ENCODE data around the gene APBA1.

The APBA1 gene

DNA sequence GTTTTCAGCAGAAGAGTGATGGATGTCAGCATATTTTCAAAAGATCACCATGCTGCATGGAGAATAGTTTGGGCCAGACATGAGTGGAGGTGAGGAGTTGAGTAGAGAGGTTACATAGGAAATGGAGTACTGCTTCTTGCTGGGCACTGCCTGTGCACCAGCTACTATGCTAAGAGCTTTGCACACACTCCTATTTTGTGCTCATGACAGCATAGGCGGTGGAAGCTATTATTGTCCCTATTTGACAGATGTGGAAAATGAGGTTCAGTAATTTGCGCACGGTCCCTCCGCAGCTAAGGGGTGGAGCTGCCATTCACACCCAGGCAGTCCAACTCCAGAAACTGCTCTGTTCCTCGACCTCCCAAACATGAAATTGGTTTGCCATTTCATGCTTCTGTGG is 279.3 kb downstream of the APBA1 start:
- no peak for DNase-seq

DNA sequence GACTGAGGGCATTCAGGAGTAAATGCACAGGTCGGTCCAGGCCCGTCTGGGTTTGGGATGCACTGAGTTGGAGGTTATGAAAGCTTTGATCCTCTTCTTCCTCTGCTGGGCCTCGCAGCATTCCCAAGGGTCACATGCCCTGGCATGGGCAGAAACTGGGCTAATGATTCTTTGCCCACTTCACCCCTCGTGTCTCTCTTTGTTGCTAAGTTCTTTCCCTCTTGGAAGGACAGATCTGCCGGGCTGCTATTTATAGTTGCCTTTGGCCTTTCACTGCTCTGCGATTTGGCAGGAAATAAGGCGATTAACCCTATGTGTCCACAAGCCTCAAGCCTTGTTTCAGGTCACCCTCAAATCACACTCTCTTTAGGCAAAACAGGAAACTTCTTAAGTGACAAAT is 280.2 kb downstream of the APBA1 start:
- no peak for DNase-seq

DNA sequence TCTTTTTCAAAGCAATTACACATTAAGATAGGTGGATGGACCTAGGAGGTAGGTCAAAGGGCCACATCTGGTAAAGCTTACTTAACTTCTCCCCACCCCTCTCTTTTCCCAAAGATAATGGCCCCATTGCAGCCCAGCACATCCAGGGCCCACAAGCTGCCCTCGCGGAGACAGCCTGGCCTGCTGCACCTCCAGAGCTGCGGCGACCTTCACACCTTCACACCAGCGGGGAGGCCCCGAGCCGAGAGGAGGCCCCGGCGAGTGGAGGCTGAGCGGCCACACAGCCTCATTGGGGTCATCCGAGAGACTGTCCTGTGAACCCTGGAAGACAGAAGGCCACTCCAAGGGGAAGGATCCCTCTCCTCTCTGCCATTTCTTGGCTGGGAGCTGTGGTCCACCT is 280.7 kb downstream of the APBA1 start:
- no peak for DNase-seq

DNA sequence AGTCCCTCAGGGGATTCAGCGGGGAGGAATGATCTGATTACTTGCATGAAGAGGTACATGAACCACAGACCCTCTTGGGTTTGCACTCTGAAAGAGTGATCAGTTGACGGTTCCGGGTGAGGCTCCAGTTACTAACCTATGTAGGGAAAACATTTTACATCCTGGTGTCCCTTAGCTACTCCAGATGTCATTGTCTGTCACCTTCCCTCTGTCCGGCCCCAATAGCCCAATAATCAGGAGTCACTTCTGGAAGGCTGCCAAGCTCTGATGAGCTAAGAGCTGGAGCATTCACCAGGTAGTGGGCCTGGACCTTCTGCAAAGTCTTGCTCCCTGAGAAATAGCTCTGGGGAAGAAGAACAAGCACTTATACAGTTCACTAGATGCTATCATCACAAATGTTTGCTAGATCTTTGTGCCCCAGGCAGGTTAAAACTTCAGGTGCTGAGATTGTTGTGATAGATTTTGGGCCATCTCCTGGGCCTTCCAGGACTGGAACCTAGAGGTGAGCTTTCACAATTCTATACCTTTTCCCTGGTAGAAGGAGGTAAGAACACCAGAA is 282.7 kb downstream of the APBA1 start:
- DNase-seq = no peak

DNA sequence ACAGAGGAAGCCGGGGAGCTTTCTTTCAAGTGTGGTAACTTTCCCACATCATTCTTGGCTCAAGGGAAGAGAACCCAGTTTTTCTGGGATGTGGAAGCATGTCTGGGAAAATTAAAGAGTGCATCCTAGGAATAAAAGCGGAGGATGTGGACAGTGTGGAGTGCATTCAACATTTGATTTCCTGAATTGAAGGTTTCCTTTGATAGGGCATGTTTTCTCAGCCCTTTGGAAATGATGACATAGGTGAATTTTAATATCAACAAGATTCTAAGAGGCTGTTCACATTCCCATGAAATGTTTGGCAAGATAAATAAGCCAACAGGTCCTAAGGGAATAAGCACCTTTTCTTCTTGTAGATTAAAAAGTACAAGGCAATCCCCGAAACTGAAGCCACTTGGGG is 283.6 kb downstream of the APBA1 start:
- no peak for DNase-seq

DNA sequence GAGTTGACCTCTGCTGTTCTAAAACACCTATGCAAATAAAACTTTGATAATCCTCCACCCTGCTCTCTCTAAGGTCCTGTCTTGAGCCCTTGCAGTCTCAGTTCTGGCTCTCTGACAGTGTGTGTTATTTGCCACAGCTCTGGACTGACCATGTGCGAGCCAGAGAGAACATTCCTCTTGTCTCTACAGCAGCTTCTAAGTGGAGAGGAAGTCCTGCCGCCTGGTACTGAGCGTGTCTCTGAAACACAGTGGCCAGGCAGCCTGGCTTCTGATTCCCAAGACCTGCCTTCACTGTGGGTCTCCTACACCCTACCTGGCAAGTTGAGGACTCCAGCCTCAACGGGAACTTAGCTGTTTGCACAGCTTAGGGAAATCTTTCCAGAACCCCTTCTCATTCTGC is 285.5 kb downstream of the APBA1 start:
- no peak for DNase-seq

DNA sequence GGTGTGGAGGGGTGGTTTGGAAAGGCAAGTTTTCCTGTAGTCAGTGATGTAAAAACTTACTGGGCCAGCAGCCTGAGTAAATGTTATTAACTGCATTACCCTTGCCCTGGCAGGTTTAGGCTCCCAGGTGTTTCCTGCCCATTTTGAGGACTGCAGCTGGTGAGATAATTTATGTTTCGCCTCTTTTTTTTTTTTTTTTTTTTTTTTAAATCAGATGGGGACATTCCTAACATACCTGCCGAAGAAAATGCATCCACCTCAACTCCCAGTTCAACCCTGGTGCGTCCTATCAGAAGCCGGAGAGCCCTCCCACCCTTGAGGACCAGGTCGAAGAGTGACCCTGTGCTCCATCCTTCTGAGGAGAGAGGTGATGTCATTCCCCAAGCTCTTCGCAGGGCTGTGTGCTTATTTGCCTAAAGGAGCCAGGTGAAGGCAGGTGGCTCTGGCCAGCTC is 286.6 kb downstream of the APBA1 start:
- DNase-seq = no peak

DNA sequence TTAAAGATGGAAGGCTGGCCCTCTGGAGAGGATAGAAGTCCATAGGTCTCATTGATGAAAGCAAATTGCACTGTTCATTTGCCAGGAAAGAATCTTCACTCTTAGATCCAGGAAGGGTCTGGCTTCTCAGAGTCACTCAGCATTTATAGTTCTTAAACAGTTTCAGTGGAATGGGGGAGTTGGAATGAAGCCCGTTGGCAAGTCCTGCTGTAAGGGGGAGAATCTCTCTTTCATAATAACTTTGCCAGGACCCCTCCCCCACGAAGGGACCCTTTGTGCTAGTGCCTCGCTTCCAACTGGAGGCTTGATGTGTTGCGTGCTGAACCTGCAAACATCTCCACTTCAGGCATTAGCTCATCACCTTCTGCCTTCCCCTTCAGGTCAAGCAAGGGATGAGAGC is 290.0 kb downstream of the APBA1 start:
- no peak for DNase-seq

DNA sequence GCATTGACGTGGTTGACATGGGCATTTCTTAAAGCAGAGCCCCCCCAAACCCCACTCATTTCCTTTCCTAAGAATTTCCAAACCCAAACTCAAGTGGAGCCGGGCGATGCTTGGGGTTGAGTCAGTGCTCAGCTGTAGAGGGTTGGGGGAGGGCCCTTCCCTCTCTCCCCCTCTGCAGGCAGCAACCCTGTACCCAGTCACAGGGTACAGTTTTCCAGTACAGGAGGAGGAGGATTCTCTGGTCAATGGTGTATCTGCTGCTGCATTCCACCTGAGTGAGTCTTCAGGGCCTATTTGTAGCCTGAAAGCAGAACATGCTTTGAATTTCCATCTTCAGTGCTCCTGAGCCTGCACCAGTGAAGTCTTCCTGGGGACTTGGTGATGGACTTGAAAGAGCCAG is 291.4 kb downstream of the APBA1 start:
- no peak for DNase-seq

DNA sequence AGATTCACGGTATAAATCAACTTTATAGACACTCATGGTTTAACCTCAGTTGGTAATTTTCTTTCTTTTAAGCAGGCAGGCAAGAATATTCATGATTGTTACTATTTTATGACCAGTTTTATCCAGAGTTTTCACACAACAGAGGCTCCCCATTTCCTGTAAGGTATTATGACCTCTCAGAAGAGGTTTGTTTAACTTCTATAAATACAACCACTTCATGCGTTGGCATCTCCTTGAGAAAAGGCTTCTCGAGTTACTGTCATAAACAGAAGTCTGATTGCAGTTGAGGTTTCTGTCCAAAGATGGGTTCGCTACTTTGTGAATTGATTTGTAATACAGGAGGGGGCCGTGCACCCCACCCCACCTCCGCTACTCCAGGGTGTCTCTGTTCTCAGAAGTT is 291.9 kb downstream of the APBA1 start:
- DNase-seq = no peak

DNA sequence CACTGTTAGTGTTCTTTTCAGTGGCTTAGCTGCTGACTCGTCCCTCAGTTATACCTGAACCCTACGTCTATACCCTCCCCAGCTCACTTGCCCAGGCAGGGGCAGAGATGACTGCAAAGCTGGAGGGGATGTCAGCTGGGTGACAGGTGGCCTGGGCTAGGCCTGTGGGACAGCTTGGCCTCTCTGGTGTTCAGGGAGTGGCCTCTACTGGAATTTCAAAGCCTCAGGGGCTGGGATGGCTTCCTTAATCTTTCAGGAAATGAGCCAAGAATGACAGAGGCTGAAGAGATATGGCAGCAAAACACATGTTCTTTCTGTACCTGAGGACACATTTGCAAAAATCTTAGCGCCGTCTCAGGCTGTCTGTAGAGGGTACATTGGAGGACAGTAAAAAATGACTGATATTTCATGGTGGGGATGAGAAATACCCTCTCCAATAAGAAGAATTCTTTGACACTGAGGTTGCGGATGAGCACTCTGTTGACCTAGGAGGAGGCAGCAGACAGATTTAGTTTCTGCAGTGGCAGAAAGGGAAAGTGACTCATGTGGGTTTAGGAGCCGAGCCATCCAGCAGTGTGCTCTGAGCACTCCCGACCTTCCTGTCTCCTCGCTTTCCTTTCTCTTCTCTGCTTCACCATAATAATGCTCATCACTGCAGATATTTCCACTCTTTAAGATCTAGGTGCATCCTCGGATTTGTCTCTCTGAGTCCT is 292.7 kb downstream of the APBA1 start:
- no peak for DNase-seq

DNA sequence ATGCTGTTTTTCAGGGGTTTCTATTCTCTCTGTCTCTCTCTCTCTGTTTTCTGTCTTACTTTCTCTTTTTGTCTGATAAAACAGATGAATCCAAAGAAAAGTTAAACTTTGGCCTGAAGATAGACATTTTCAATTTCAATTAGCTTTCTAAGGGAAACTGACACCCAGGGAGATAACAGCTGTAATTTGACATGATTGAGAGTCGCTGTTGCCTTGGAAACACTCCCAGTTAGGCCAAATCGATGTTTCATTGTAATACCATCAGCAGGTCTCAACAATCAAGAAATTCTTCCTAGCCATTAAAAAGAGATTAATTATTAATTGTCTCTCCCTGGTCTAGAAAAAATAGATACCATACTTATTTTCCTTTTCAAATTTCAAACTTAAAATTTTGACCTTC is 294.2 kb downstream of the APBA1 start:
- no peak for DNase-seq
